ENCODE measurements around the gene DNALI1. TPM values are rescaled to one million over a fixed set of nuclear protein-coding genes. Genes with fewer than 3 reads are reported as not detected.
A peak's percentile ranks its signal among the peaks of the same experiment; 100 is the strongest.
"Not testable (repeated sequence)": the region's sequence is repeated elsewhere in the genome, so short reads cannot be mapped to it uniquely, and the experiment has no call there.

The DNALI1 gene
- total RNA-seq (ENCODE audit: low replicate concordance), result 7.4 and 13.7 TPM in 2 replicates

- DNase-seq (ENCODE audit: low read depth), result peak; percentile 85
- no peak for TF ChIP-seq CTCF (IDR thresholded peaks at IDR 0.05; ENCODE audit: insufficient read depth, low read length)
- H3K4me3 ChIP-seq (ENCODE audit: low read depth, low read length), result peak within 1 kb of the TSS; percentile 61
Observed at GRCh38 chr1:37556712-37557196, at the start of gene DNALI1. Gene DNALI1 (plus strand): TSS chr1:37556940. CDS start chr1:37556995, 55 bp downstream.

GRCh38 chr1:37509181-37509580 lies 47.6 kb upstream of the DNALI1 start:
- no peak for DNase-seq (ENCODE audit: low read depth)
- H3K4me3 ChIP-seq (ENCODE audit: low read depth, low read length), result no peak overlapping the region
- TF ChIP-seq CTCF (IDR thresholded peaks at IDR 0.05; ENCODE audit: insufficient read depth, low read length), result peak; percentile 18

- DNase-seq (ENCODE audit: low read depth), result no peak
- peak overlapping the region; percentile 86 for H3K4me3 ChIP-seq (ENCODE audit: low read depth, low read length)
- TF ChIP-seq CTCF (IDR thresholded peaks at IDR 0.05; ENCODE audit: insufficient read depth, low read length), result no peak
Observed at GRCh38 chr1:37513795-37514349, 42.9 kb upstream of the DNALI1 start.

GRCh38 chr1:37514350-37515184 lies 42.2 kb upstream of the DNALI1 start, which contains the start of gene MEAF6:
Gene MEAF6 (minus strand): TSS chr1:37514766. CDS start chr1:37514746, 20 bp downstream.
- TF ChIP-seq CTCF (IDR thresholded peaks at IDR 0.05; ENCODE audit: insufficient read depth, low read length), result peak; percentile 7
- peak within 1 kb of the TSS; percentile 86 for H3K4me3 ChIP-seq (ENCODE audit: low read depth, low read length)
- peak; percentile 74 for DNase-seq (ENCODE audit: low read depth)

- no peak for TF ChIP-seq CTCF (IDR thresholded peaks at IDR 0.05; ENCODE audit: insufficient read depth, low read length)
- DNase-seq (ENCODE audit: low read depth), result no peak
- H3K4me3 ChIP-seq (ENCODE audit: low read depth, low read length), result peak overlapping the region; percentile 86
Observed at GRCh38 chr1:37515185-37516034, 41.3 kb upstream of the DNALI1 start.

- TF ChIP-seq CTCF (IDR thresholded peaks at IDR 0.05; ENCODE audit: insufficient read depth, low read length), result no peak
- no peak for DNase-seq (ENCODE audit: low read depth)
- H3K4me3 ChIP-seq (ENCODE audit: low read depth, low read length), result no peak overlapping the region
Observed at GRCh38 chr1:37517569-37517968, 39.2 kb upstream of the DNALI1 start.

GRCh38 chr1:37518241-37518640 lies 38.5 kb upstream of the DNALI1 start:
- DNase-seq (ENCODE audit: low read depth); H3K4me3 ChIP-seq (ENCODE audit: low read depth, low read length): not testable (repeated sequence)

GRCh38 chr1:37518929-37519328 lies 37.8 kb upstream of the DNALI1 start:
- not testable (repeated sequence) for DNase-seq (ENCODE audit: low read depth); H3K4me3 ChIP-seq (ENCODE audit: low read depth, low read length)
